IMR-90 (cell line): ENCODE results near the gene RUFY1. TPM values are rescaled to one million over a fixed set of nuclear protein-coding genes. Genes with fewer than 3 reads are reported as not detected.
"Not testable (repeated sequence)": the region's sequence is repeated elsewhere in the genome, so short reads cannot be mapped to it uniquely, and the experiment has no call there.

Experiments
- ATAC-seq: fragments of 200-7000 bp; cut with Tn5 transposase; 2 replicates; pipeline ENCODE4 v1.9.1; 2020; ENCODE audit warnings: low read depth, mild to moderate bottlenecking, moderate library complexity
- BruUV-seq: library from RNA; stranded (reverse); fragments of 400-500 nt; replicated peaks from 2 replicates; lab custom pipeline; 2021; lab: Mats Ljungman, UMichigan
- CTCF ChIA-PET: fragments of 300-600 bp; formaldehyde crosslinking; extraction: SDS; loops from one replicate; lab custom pipeline; 2021; ENCODE audit warnings: antibody characterized with exemption; lab: Yijun Ruan, JAX
- POLR2A ChIA-PET: fragments of 300-600 bp; sonication (Branson Sonifier 250); formaldehyde crosslinking; loops from one replicate; lab custom pipeline; 2022; ENCODE audit warnings: antibody characterized with exemption; ENCODE audit not compliant: unreplicated experiment; lab: Charles Lee
- DNase-seq: peaks from one replicate; pipeline ENCODE4 v3.0.0; 2013
- H2AFZ ChIP-seq: replicated peaks from 2 replicates; pipeline ENCODE3; 2013; ENCODE audit warnings: low read length, mild to moderate bottlenecking; ENCODE audit not compliant: poor library complexity
- H2AK5ac ChIP-seq: 2 replicates; pipeline ENCODE4 v1.6.1; 2013; ENCODE audit warnings: low read depth, low read length, inconsistent platforms
- H2AK9ac ChIP-seq: replicated peaks from 2 replicates; pipeline ENCODE3; 2013; ENCODE audit warnings: mild to moderate bottlenecking, low read depth, low read length, moderate library complexity; ENCODE audit not compliant: poor library complexity
- H2BK120ac ChIP-seq: 2 replicates; pipeline ENCODE4 v1.6.1; 2013; ENCODE audit warnings: low read depth, low read length, inconsistent platforms
- H2BK15ac ChIP-seq: 3 replicates; pipeline ENCODE4 v1.6.1; 2013; ENCODE audit warnings: low read depth, low read length, inconsistent platforms
- H2BK20ac ChIP-seq: 2 replicates; pipeline ENCODE4 v1.6.1; 2013; ENCODE audit warnings: low read depth, mild to moderate bottlenecking, inconsistent platforms, low read length, moderate library complexity
- H2BK5ac ChIP-seq: 2 replicates; pipeline ENCODE4 v1.6.1; 2013; ENCODE audit warnings: mild to moderate bottlenecking, low read depth, low read length, inconsistent platforms; ENCODE audit not compliant: poor library complexity, severe bottlenecking
- H3K14ac ChIP-seq: replicated peaks from 2 replicates; pipeline ENCODE4 v1.6.1; 2013; ENCODE audit warnings: low read depth, low read length, inconsistent platforms
- H3K18ac ChIP-seq: 2 replicates; pipeline ENCODE4 v1.6.1; 2013; ENCODE audit warnings: low read depth, low read length, control low read depth
- H3K23ac ChIP-seq: 2 replicates; pipeline ENCODE4 v1.6.1; 2013; ENCODE audit warnings: low read depth, low read length, inconsistent platforms
- H3K27ac ChIP-seq: 2 replicates; pipeline ENCODE4 v1.5.1; 2013; ENCODE audit warnings: mild to moderate bottlenecking, control low read depth, low read length; ENCODE audit not compliant: insufficient read depth
- H3K27me3 ChIP-seq: 2 replicates; pipeline ENCODE4 v1.6.1; 2013; ENCODE audit warnings: low read length; ENCODE audit not compliant: control insufficient read depth, insufficient read depth
- H3K36me3 ChIP-seq: 2 replicates; pipeline ENCODE4 v1.6.1; 2013; ENCODE audit warnings: low read length, mixed read lengths; ENCODE audit not compliant: control insufficient read depth, insufficient read depth
- H3K4ac ChIP-seq: 2 replicates; pipeline ENCODE4 v1.6.1; 2013; ENCODE audit warnings: low read depth, low read length, inconsistent platforms
- H3K4me1 ChIP-seq: 2 replicates; pipeline ENCODE4 v1.6.1; 2013; ENCODE audit warnings: low read length, mixed read lengths; ENCODE audit not compliant: control insufficient read depth, insufficient read depth
- H3K4me2 ChIP-seq: 2 replicates; pipeline ENCODE4 v1.6.1; 2013; ENCODE audit warnings: low read depth, mild to moderate bottlenecking, control low read depth, low read length, moderate library complexity
- H3K4me3 ChIP-seq: 2 replicates; pipeline ENCODE4 v1.5.1; 2013; ENCODE audit warnings: low read depth, mild to moderate bottlenecking, control low read depth, low read length, moderate library complexity; ENCODE audit not compliant: insufficient read depth
- H3K56ac ChIP-seq: 2 replicates; pipeline ENCODE4 v1.6.1; 2013; ENCODE audit warnings: low read length, inconsistent platforms; ENCODE audit not compliant: insufficient read depth; ENCODE audit errors: extremely low read depth
- H3K79me1 ChIP-seq, 2 experiments: 2 replicates each; pipeline ENCODE4 v1.6.1; 2013; ENCODE audit warnings: low read length in 2 of 2, inconsistent platforms in 1 of 2, low read depth in 1 of 2
- H3K9ac ChIP-seq: 2 replicates; pipeline ENCODE4 v1.6.1; 2013; ENCODE audit warnings: low read depth, low read length, control low read depth
- H3K9me1 ChIP-seq: 2 replicates; pipeline ENCODE4 v1.6.1; 2013; ENCODE audit warnings: low read length, inconsistent platforms; ENCODE audit not compliant: insufficient read depth
- H3K9me3 ChIP-seq: 2 replicates; pipeline ENCODE4 v1.6.1; 2013; ENCODE audit warnings: low read length; ENCODE audit not compliant: control insufficient read depth, insufficient read depth
- H4K20me1 ChIP-seq: 2 replicates; pipeline ENCODE4 v1.6.1; 2013; ENCODE audit warnings: low read length, inconsistent platforms; ENCODE audit not compliant: insufficient read depth
- H4K5ac ChIP-seq: 2 replicates; pipeline ENCODE4 v1.6.1; 2013; ENCODE audit warnings: mild to moderate bottlenecking, low read depth, low read length, control low read depth
- H4K8ac ChIP-seq, 2 experiments: 2 replicates each; pipeline ENCODE4 v1.6.1; 2013; ENCODE audit warnings: low read depth in 2 of 2, low read length in 2 of 2, control low read depth in 1 of 2, inconsistent platforms in 1 of 2
- H4K91ac ChIP-seq: 2 replicates; pipeline ENCODE4 v1.6.1; 2013; ENCODE audit warnings: low read depth, low read length, inconsistent platforms; ENCODE audit not compliant: insufficient read depth
- CHD1 ChIP-seq: IDR thresholded peaks from 2 replicates; pipeline ENCODE4 v1.6.1; 2012; ENCODE audit warnings: low read depth, low read length, improper control_type of control experiment
- POLR2A ChIP-seq: IDR thresholded peaks from 2 replicates; pipeline ENCODE4 v1.6.1; 2012; ENCODE audit warnings: mild to moderate bottlenecking, low read depth, low read length
- WGBS, 2 experiments: methylation state at CpG; one replicate each; pipeline versions ENCODE4 v1.1.5 to v1.1.7; 2013; ENCODE audit warnings: missing lambda C conversion rate in 2 of 2; ENCODE audit not compliant: insufficient read length in 1 of 2; ENCODE audit errors: extremely low coverage in 2 of 2; 5-methylcytosine and 5-hydroxymethylcytosine counted together
- dilution Hi-C: fragments of 300-500 bp; cut with HindIII; formaldehyde crosslinking; loops from one replicate; pipeline ENCODE4 v1.14.3; 2018; ENCODE audit warnings: low sequenced_read_pairs; ENCODE audit not compliant: unreplicated experiment
- in situ Hi-C: fragments of 300-500 bp; cut with MboI; formaldehyde crosslinking; loops from 3 replicates; pipeline ENCODE4 v1.14.3; 2019; ENCODE audit warnings: low sequenced_read_pairs, inconsistent platforms, mixed read lengths
- intact Hi-C: fragments of 100-400 bp; cut with micrococcal nuclease; formaldehyde crosslinking; loops from 2 replicates; pipeline ENCODE4 v1.10.0; 2022
- polyA plus RNA-seq, 3 experiments: library from polyadenylated mRNA; depleted of rRNA; stranded (reverse); fragments of >200 nt; gene quantifications; 2 replicates each; pipeline ENCODE4 v1.2.3, GENCODE V29; 2012; ENCODE audit warnings: low replicate concordance in 1 of 3
- total RNA-seq: library from RNA; depleted of rRNA; stranded (reverse); fragments of >200 nt; gene quantifications from 2 replicates; pipeline ENCODE4 v1.2.3, GENCODE V29; 2012

RUFY1 gene
- total and polyA plus RNA-seq, 2 of the 4 experiments (the other 2 are of a cell fraction), result 19.5 to 21.8 TPM

- Histone ChIP-seq H4K5ac (no peak overlapping the region), H3K9ac (no peak overlapping the region), H3K4ac (no peak overlapping the region), H3K9me3 (no peaks in the 10 kb centered on the region), H3K27ac (no peak overlapping the region), H4K8ac (no peak overlapping the region), H3K14ac (no peak overlapping the region), H2AK5ac (no peak overlapping the region), H3K4me1 (peaks cover 12% of the 10 kb centered on the region; the same call in 1 of the 2 replicates), H2BK120ac (no peak overlapping the region), H3K56ac (no peak overlapping the region), H3K4me2 (no peak overlapping the region), H3K79me1 (peaks cover 10 to 50% of the 10 kb centered on the region in 2 experiments), H4K20me1 (peaks cover 3% of the 10 kb centered on the region; the same call in 1 of the 2 replicates), H3K9me1 (peaks cover 8% of the 10 kb centered on the region), H2AFZ (no peak overlapping the region), H2BK20ac (no peak overlapping the region), H2BK15ac (no peak overlapping the region), H2AK9ac (no peak overlapping the region), H3K23ac (no peak overlapping the region), H2BK5ac (no peak overlapping the region), H4K91ac (no peak overlapping the region), H3K36me3 (no peaks in the 10 kb centered on the region), H3K18ac (no peak overlapping the region), H3K4me3 (no peak overlapping the region), H3K27me3 (no peaks in the 10 kb centered on the region)
- BruUV-seq, result no TSS peak
- no peak for ATAC-seq
- TF ChIP-seq CHD1 (no peak), POLR2A (no peak)
- dilution Hi-C loops (no loop called here), in situ Hi-C loops (no loop called here), intact Hi-C loops (loop anchor here (5.0 to 10.0 kb wide), 3 partner anchors 250 to 930 kb away; partner anchors contain the start of genes CLK4 and ZNF354A)
- CTCF ChIA-PET, result no interaction called here
- POLR2A ChIA-PET, result no interaction called here
- WGBS, 2 experiments, result 91% methylated on average over 4 of the region's 6 CpGs; no CpG with 5 or more reads in 1 of the 2 experiments
- no peak for DNase-seq
These were observed 4.6 kb downstream of the RUFY1 start for GRCh38 chr5:179554981-179555380.

- intact Hi-C loops, result loop anchor here (10.0 kb wide), 2 partner anchors 254 to 934 kb away; partner anchors contain the start of gene CLK4
- not testable (repeated sequence) for H4K91ac ChIP-seq
These were observed 8.0 kb downstream of the RUFY1 start for GRCh38 chr5:179558261-179558799.

More at GRCh38 chr5:179558261-179558799, 8.0 kb downstream of the RUFY1 start:
- DNase-seq, CTCF ChIA-PET, H3K14ac ChIP-seq, H2BK5ac ChIP-seq, dilution Hi-C loops, H3K9me3 ChIP-seq, H3K4me2 ChIP-seq, BruUV-seq, H3K9ac ChIP-seq, H2AFZ ChIP-seq, H3K4me1 ChIP-seq, ATAC-seq, H3K27ac ChIP-seq, H3K56ac ChIP-seq, H4K8ac ChIP-seq, H3K4ac ChIP-seq, H3K27me3 ChIP-seq, H3K4me3 ChIP-seq, H2BK15ac ChIP-seq, H3K23ac ChIP-seq, H3K18ac ChIP-seq, H4K20me1 ChIP-seq, H2BK120ac ChIP-seq, H2AK9ac ChIP-seq, H3K9me1 ChIP-seq, H4K5ac ChIP-seq, in situ Hi-C loops, H3K36me3 ChIP-seq, H2BK20ac ChIP-seq, H2AK5ac ChIP-seq: not testable (repeated sequence)
- POLR2A ChIA-PET, result interaction anchor here (0.6 kb wide), 1 partner anchor 14 kb away, joined by 7 read pairs; no protein-coding TSS in a partner anchor
- H3K79me1 ChIP-seq, result peaks cover 24 to 47% of the 10 kb centered on the region in 2 experiments
- no CpG with 5 or more reads among the region's 15 CpGs for WGBS, 2 experiments
